ENCODE results near the gene CDKAL1.
A peak's percentile ranks its signal among the peaks of the same experiment; 100 is the strongest.

CDKAL1 gene

DNA sequence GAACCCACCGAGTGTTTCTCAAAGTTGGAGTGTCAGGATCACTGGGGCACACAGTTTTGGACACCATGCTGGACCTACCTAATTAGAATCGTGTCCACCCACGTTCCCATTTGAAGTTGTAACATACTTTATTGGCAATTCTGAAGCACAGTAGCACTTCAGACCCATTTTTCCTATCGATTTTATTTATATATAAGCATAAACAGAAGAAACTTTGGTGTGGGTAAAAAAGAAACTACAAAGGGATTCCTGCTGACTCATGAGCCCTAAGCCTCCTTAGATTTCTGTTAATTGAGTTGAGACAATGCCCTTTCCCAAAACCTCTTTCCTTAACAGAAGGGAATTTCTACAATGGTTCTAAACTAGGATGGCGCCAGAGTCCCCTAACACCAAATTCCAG, 398.0 kb downstream of the CDKAL1 start:
- ATAC-seq (replicated peaks) (no peak), DNase-seq (no peak)
- peaks cover 5 to 12% of the 10 kb centered on the region in 2 donors for H3K36me3 Mint-ChIP-seq
- H3K4me3 Mint-ChIP-seq = no peak overlapping the region
- H3K27me3 Mint-ChIP-seq = no peaks in the 10 kb centered on the region
- no peak overlapping the region for H3K27ac Mint-ChIP-seq
- no peaks in the 10 kb centered on the region for H3K9me3 Mint-ChIP-seq
- no peaks in the 10 kb centered on the region for H3K4me1 Mint-ChIP-seq

DNA sequence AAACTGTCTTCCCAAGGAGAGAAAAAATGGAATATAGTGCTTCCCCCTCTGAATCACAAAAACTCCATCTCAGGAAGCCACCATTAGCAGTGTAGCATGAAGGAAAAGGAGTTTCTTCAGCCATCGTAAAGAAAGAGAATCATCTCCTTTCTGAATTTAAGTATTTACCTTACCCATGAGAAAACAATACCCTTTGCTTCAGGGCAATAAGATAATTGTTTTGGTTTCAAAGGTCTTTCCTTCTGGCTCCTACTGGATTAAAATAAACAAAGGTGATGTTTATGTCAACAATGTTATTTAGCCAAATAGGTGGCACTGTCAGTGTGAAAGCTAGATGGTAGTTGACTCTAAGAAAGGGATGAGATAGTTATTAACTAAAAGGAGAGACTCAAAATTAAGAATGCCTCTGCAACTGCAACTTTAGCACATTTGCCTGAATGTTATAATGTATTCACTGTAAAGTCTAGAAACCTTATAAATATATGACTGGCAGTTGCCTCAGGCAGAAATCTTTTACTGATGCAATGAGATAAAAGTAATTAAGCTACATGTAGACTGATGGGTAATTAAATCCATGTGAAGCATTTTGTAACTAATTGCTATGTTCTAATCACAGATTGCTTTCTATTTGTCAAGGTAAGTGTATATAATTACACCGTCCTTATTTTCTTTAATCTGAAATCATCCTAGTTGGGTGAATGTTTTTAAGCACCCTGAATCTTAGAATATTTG, 399.0 kb downstream of the CDKAL1 start:
- H3K4me3 Mint-ChIP-seq = no peak overlapping the region
- H3K27me3 Mint-ChIP-seq = no peaks in the 10 kb centered on the region
- ATAC-seq (replicated peaks) (no peak), DNase-seq (no peak)
- peaks cover 5 to 15% of the 10 kb centered on the region in 2 donors for H3K36me3 Mint-ChIP-seq
- H3K9me3 Mint-ChIP-seq = no peaks in the 10 kb centered on the region
- no peak overlapping the region for H3K27ac Mint-ChIP-seq
- no peaks in the 10 kb centered on the region for H3K4me1 Mint-ChIP-seq

DNA sequence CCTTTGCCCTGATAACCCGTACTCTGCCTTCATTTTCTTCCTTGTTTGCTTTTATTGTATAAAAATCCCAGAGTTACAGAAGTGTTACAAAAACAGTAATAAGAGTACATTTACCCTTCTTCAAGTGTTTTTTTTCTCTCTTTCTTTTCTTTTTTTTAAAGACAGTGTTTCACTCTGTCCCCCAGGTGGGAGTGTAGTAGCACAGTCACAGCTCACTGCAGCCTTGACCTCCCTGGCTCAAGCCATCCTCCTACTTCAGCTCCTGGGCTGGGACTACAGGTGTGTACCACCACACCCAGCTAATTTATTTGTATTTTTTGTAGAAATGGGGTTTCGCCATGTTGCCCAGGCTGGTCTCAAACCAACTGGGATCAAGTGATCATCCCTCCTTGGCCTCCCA, 402.7 kb downstream of the CDKAL1 start:
- peaks cover 0 to 5% of the 10 kb centered on the region in 2 donors for H3K4me1 Mint-ChIP-seq
- no peak overlapping the region for H3K27ac Mint-ChIP-seq
- H3K36me3 Mint-ChIP-seq = peaks cover 5 to 23% of the 10 kb centered on the region in 2 donors
- H3K9me3 Mint-ChIP-seq = no peaks in the 10 kb centered on the region
- H3K4me3 Mint-ChIP-seq = no peak overlapping the region
- no peaks in the 10 kb centered on the region for H3K27me3 Mint-ChIP-seq
- ATAC-seq (replicated peaks) (no peak), DNase-seq (no peak)

DNA sequence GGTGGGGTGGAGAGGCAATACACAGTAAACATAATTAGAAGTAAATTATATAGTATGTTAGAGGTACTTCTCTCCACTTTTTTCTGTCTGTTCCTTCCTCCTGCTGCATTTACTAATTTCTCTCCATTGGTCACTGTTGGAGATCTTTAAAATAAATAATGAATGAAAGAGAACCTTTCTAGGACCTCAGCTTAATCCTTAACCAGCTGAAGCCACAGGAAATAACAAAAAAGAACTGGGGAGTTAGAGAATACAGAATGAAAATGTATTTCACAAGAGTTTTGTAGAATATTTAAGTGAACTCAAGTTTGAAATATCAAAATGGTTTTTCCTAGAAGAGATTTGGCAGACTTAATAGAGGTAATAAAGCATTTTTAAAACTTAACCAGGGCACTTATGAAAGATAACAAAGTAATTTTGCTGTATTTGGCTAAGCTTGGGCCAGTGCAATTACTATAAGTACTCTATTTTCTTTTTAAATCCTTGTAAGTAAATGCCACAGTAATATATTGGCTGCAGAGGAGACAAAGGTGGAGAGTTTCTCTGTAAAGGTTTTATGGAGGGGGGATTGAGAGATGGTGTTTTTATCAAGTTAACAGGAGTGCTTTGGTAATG, 405.0 kb downstream of the CDKAL1 start:
- H3K4me1 Mint-ChIP-seq = peaks cover 0 to 5% of the 10 kb centered on the region in 2 donors
- H3K27me3 Mint-ChIP-seq = no peaks in the 10 kb centered on the region
- no peak overlapping the region for H3K4me3 Mint-ChIP-seq
- H3K36me3 Mint-ChIP-seq = peaks cover 14 to 34% of the 10 kb centered on the region in 2 donors
- H3K9me3 Mint-ChIP-seq = peaks cover 6 to 14% of the 10 kb centered on the region in 2 donors
- no peak overlapping the region for H3K27ac Mint-ChIP-seq
- ATAC-seq (replicated peaks) (no peak), DNase-seq (no peak)

DNA sequence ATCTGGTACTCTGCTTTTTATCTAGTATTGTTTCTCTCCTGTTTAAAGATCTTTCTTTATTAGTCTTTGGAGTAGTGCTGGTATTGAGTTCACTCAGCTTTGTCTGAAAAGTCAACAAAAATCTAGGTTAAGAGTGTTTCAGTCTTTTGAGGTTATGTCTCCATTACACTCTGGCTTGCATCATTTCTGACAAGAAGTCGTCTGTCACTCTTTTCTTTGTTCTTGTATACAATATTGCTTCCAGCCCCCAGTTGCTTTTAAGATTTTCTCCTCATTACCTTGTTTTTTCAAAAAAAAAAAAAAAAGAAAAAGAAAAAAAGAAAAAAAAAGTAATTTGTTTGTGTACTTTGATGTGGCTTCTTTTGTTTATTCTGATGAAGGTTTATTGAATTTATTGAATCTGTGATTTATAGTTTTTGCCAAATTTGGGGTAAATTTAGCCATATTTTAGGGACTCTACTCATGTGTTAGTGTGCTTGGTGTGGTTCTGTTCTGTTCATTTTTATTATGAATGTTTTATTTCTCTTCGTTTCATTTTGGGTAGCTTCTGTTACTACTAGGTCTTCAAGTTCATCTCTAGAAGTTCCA, 408.9 kb downstream of the CDKAL1 start:
- Mint-ChIP-seq H3K27me3 (no peaks in the 10 kb centered on the region), H3K27ac (no peak overlapping the region), H3K9me3 (peaks cover 6 to 14% of the 10 kb centered on the region in 2 donors), H3K36me3 (peaks cover 9 to 24% of the 10 kb centered on the region in 2 donors), H3K4me1 (peaks cover 3 to 11% of the 10 kb centered on the region in 2 donors), H3K4me3 (no peak overlapping the region)
- ATAC-seq (replicated peaks) (no peak), DNase-seq (no peak)

- Mint-ChIP-seq H3K4me3 (no peak overlapping the region), H3K9me3 (peaks cover 6 to 14% of the 10 kb centered on the region in 2 donors), H3K4me1 (peaks cover 3 to 8% of the 10 kb centered on the region in 2 donors)
Observed at GRCh38 chr6:20943922-20944321, 409.7 kb downstream of the CDKAL1 start.

GRCh38 chr6:20946022-20946421, 411.8 kb downstream of the CDKAL1 start:
- Mint-ChIP-seq H3K27ac (no peak overlapping the region), H3K4me3 (no peak overlapping the region), H3K27me3 (no peaks in the 10 kb centered on the region), H3K36me3 (peaks cover 9 to 26% of the 10 kb centered on the region in 2 donors), H3K9me3 (peaks cover 6 to 14% of the 10 kb centered on the region in 2 donors), H3K4me1 (peaks cover 3 to 6% of the 10 kb centered on the region in 2 donors)
- peak; percentile 4 for DNase-seq
- ATAC-seq (replicated peaks) = peak; percentile 61 to 84

More at GRCh38 chr6:20943922-20944321, 409.7 kb downstream of the CDKAL1 start:
- Mint-ChIP-seq H3K36me3 (peaks cover 9 to 21% of the 10 kb centered on the region in 2 donors), H3K27me3 (no peaks in the 10 kb centered on the region), H3K27ac (no peak overlapping the region)
- ATAC-seq (replicated peaks) (no peak), DNase-seq (no peak)

DNA sequence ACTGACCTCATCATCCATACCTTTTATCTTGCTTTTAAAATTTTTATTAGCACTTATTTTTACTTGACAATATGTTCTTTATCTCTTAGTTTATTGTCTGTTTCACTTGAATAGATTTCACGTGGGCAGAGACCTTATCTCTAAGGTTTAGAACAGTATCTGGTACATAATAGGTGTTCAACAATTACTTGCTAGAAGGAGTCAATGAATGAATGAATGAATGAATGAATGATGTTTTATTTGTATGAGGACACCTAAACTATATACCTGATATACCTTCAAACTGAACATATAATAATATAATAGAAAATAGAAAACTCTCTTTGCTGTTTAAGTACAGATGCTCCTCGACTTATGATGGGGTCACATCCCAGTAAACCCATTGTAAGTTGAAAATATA, 412.6 kb downstream of the CDKAL1 start:
- H3K36me3 Mint-ChIP-seq = peaks cover 9 to 21% of the 10 kb centered on the region in 2 donors
- no peak overlapping the region for H3K27ac Mint-ChIP-seq
- no peaks in the 10 kb centered on the region for H3K27me3 Mint-ChIP-seq
- H3K4me1 Mint-ChIP-seq = peaks cover 3 to 6% of the 10 kb centered on the region in 2 donors
- no peak overlapping the region for H3K4me3 Mint-ChIP-seq
- ATAC-seq (replicated peaks) (no peak), DNase-seq (no peak)
- H3K9me3 Mint-ChIP-seq = peaks cover 6 to 14% of the 10 kb centered on the region in 2 donors

GRCh38 chr6:20947977-20948376, 413.7 kb downstream of the CDKAL1 start:
- H3K4me3 Mint-ChIP-seq = no peak overlapping the region
- no peak overlapping the region for H3K27ac Mint-ChIP-seq
- DNase-seq (no peak), ATAC-seq (replicated peaks) (no peak)
- peaks cover 3 to 6% of the 10 kb centered on the region in 2 donors for H3K4me1 Mint-ChIP-seq
- H3K36me3 Mint-ChIP-seq = peaks cover 9 to 19% of the 10 kb centered on the region in 2 donors
- no peaks in the 10 kb centered on the region for H3K27me3 Mint-ChIP-seq
- H3K9me3 Mint-ChIP-seq = peaks cover 5 to 12% of the 10 kb centered on the region in 2 donors

- H3K4me1 Mint-ChIP-seq = peaks cover 3 to 6% of the 10 kb centered on the region in 2 donors
- peaks cover under 1 to 6% of the 10 kb centered on the region in 2 donors for H3K9me3 Mint-ChIP-seq
- peaks cover 5 to 13% of the 10 kb centered on the region in 2 donors for H3K36me3 Mint-ChIP-seq
- DNase-seq (no peak), ATAC-seq (replicated peaks) (no peak)
- H3K27ac Mint-ChIP-seq = no peak overlapping the region
- no peak overlapping the region for H3K4me3 Mint-ChIP-seq
- H3K27me3 Mint-ChIP-seq = no peaks in the 10 kb centered on the region
Observed at GRCh38 chr6:20948556-20948955, 414.3 kb downstream of the CDKAL1 start.

DNA sequence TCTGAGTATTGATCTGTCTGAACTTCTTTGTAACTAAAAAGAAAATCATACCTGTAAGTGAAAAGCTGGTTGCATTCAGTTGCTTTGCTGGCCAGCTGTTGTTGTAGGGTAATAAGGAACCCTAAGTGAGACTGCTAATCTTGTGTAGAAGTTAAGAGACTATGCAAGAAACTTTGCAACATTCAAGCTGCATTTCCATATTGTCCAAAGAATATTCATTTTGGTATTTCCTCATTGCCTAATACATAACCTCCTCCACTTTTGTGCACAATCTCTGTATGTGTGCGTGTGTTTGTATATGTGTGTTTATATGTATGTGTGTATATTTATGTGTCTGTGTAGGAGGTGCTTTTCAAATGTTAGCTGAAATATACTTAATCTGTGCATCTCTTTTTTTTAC, 414.9 kb downstream of the CDKAL1 start:
- no peaks in the 10 kb centered on the region for H3K27me3 Mint-ChIP-seq
- H3K9me3 Mint-ChIP-seq = peaks cover 0 to under 1% of the 10 kb centered on the region in 2 donors
- peaks cover 2 to 7% of the 10 kb centered on the region in 2 donors for H3K36me3 Mint-ChIP-seq
- no peak overlapping the region for H3K4me3 Mint-ChIP-seq
- H3K4me1 Mint-ChIP-seq = peaks cover 3 to 6% of the 10 kb centered on the region in 2 donors
- no peak overlapping the region for H3K27ac Mint-ChIP-seq
- ATAC-seq (replicated peaks) (no peak), DNase-seq (no peak)

DNA sequence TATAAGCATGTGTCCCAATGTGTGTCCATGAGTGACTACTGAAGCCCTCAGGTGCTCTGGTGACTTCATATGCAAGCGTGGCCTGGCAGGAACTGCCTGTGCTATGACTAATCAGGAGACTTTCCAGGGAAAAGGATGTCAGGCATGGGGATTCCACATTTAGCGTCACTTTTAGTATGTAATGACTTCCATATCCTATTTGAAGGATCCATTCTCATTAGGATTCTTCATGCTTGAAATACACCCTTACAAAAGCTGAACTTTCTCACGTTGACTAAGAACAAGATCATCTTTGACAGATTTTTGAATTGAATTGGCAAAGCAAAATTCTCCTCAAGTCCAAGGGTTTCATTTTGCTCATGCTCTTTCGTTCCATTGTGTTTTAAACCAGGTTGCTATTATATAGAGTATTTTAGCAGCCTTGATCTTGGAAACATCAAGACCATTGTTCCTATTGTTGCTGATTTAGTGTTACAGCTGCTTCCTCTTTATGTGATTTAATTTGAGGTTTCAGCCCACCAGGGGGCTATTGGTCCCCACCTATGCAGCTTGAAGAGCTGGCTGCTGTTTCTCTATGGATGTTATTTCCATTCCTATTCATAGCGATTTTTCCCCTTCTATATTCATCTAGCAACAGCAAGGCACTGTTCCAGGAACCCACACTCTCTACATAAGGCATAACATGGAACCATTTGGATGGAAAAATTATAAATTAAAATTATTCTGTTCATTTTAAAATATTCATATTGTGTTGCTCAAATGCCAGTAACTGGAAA, 418.6 kb downstream of the CDKAL1 start:
- no peaks in the 10 kb centered on the region for H3K9me3 Mint-ChIP-seq
- H3K27me3 Mint-ChIP-seq = no peaks in the 10 kb centered on the region
- ATAC-seq (replicated peaks) (no peak), DNase-seq (no peak)
- H3K27ac Mint-ChIP-seq = no peak overlapping the region
- H3K4me1 Mint-ChIP-seq = no peaks in the 10 kb centered on the region
- H3K4me3 Mint-ChIP-seq = no peak overlapping the region
- peaks cover 21 to 27% of the 10 kb centered on the region in 2 donors for H3K36me3 Mint-ChIP-seq

- H3K27me3 Mint-ChIP-seq = no peaks in the 10 kb centered on the region
- no peaks in the 10 kb centered on the region for H3K4me1 Mint-ChIP-seq
- H3K9me3 Mint-ChIP-seq = no peaks in the 10 kb centered on the region
- no peak for DNase-seq
- peaks cover 23 to 35% of the 10 kb centered on the region in 2 donors for H3K36me3 Mint-ChIP-seq
- H3K27ac Mint-ChIP-seq = no peak overlapping the region
- no peak for ATAC-seq (replicated peaks)
- H3K4me3 Mint-ChIP-seq = no peak overlapping the region
Observed at GRCh38 chr6:20954315-20954714, 420.1 kb downstream of the CDKAL1 start.

- Mint-ChIP-seq H3K4me1 (no peaks in the 10 kb centered on the region), H3K27me3 (no peaks in the 10 kb centered on the region), H3K9me3 (no peaks in the 10 kb centered on the region), H3K27ac (no peak overlapping the region), H3K36me3 (peaks cover 23 to 36% of the 10 kb centered on the region in 2 donors), H3K4me3 (no peak overlapping the region)
- DNase-seq (no peak), ATAC-seq (replicated peaks) (no peak)
Observed at GRCh38 chr6:20955131-20955530, 420.9 kb downstream of the CDKAL1 start.

Data from stimulated activated naive B cell treated with anti-CD40 and anti-IgM and Interleukin-4, amounts not matched to agents 10 μg/mL and 1 μg/mL and 100 μg/mL, for 72 hours (primary cell).